ENCODE results near the gene DLG1. TPM values are rescaled to one million over a fixed set of nuclear protein-coding genes. Genes with fewer than 3 reads are reported as not detected.

The DLG1 gene
- total RNA-seq: 39.3 and 43.7 TPM in 2 replicates

DNA sequence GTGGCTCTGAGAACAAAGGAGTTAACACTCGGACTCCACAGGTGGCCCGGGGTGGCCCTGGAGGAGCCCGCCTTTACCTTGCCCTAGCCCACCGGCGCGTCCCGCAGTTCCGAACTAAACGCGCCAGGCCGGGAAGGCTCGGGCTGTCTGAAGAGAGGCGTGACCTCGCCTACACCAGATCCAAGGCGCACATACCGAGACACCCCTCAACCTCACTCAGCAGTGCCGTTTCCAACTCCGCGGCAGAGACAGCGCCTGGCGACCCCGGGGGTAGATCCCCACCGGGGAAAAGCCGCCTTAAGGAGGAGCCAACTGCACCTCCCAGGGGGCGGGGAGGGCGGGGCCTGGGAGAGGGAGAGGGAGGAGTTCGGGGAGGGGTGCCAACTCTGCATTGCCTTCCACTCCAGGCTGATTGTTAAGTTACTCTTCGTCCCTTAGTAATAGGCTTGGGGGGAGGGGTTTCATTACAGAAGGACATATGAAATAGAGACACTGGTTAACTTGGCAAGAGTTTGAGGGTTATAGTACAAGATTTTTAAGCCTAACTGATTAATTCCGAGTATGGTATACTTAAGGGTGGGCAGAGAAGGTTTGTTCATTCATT is at the start of gene DLG1:
DLG1 (minus strand) TSS at position 272 of the 604 bp plus-strand sequence. CDS start 1,408 bp downstream, outside the sequence.

DNA sequence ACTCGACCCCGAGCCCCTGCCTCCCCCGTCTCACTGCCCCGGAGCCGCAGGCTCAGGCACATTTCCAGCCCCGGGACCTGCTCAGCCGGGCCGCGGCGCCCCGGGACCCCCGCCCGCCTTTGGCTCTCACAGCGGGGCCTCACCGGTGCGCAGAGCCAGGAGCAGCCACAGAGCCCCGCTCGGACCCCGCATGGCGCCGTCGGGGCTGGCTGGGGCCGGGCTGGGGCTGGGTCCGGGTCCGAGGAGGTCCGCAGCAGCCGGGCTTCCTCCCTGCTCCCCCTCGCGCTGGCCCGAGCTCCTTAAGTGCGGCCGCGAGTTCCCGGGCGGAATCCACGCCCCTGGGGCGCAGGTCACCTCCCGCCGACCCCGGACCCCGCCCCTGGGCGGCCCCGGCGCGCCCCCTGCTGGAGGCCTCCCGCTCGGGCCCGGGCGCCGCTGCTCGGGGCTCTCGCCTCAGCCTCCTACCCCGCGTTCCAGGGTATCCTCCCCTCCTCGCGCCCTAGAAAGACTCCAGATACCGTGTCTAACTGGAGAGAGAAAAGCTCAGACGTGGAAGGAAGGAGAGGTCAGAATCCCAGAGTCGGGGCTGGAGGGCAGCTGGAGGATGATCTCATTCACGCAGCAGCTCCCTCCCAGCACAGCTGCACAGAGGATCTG is 268.8 kb downstream of the DLG1 start, which contains the start of gene MELTF:
MELTF (minus strand) TSS at position 307 of the 657 bp plus-strand sequence; CDS start at position 192, 115 bp downstream.

